Esophagus muscularis mucosa (tissue), 3 donors: ENCODE results near the gene LRRN1.

ENCODE experiments used
- CTCF ChIP-seq, 3 experiments: fragments of 200-600 bp in 2 of 3; fragments of 450-650 bp in 1 of 3; sonication (generic) in 2 of 3; IDR thresholded peaks; one replicate each; pipeline ENCODE4 v1.5.1; 2017 to 2019; ENCODE audit warnings: antibody characterized with exemption in 3 of 3, mild to moderate bottlenecking in 2 of 3, moderate library complexity in 1 of 3
- POLR2A ChIP-seq: fragments of 450-650 bp; IDR thresholded peaks from one replicate; pipeline ENCODE4 v1.6.1; 2017; ENCODE audit warnings: antibody characterized with exemption, moderate library complexity, mild to moderate bottlenecking, low read depth
- POLR2AphosphoS5 ChIP-seq, 2 donors: sonication (generic); formaldehyde crosslinking; IDR thresholded peaks; one replicate each; pipeline ENCODE4 v1.6.1; 2017; ENCODE audit warnings: antibody characterized with exemption in 2 of 2

GRCh38 chr3:3836845-3837244 is 37.6 kb downstream of the LRRN1 start:
- no peak for TF ChIP-seq CTCF (IDR thresholded peaks at IDR 0.05)
- TF ChIP-seq POLR2A: no peak
- no peak for TF ChIP-seq POLR2AphosphoS5 (IDR thresholded peaks at IDR 0.05)
